ENCODE data around the gene HERC5.
A peak's percentile ranks its signal among the peaks of the same experiment; 100 is the strongest.
"Not testable (repeated sequence)": the region's sequence is repeated elsewhere in the genome, so short reads cannot be mapped to it uniquely, and the experiment has no call there.

Gene HERC5

GRCh38 chr4:88516746-88517145 lies 59.8 kb downstream of the HERC5 start:
- DNase-seq (ENCODE audit: extremely low spot score, insufficient read length, low read depth) (no peak), FAIRE-seq (no peak)

- FAIRE-seq (no peak), DNase-seq (ENCODE audit: extremely low spot score, insufficient read length, low read depth) (no peak)
These were observed 60.9 kb downstream of the HERC5 start for GRCh38 chr4:88517825-88518224.

- DNase-seq (ENCODE audit: extremely low spot score, insufficient read length, low read depth) (no peak), FAIRE-seq (no peak)
These were observed 62.0 kb downstream of the HERC5 start for GRCh38 chr4:88518911-88519310.

GRCh38 chr4:88522702-88523324 lies 65.9 kb downstream of the HERC5 start:
- no peak for DNase-seq (ENCODE audit: extremely low spot score, insufficient read length, low read depth)
- FAIRE-seq, result peak; percentile 55

- FAIRE-seq, result peak; percentile 86
- peak; percentile 68 for DNase-seq (ENCODE audit: extremely low spot score, insufficient read length, low read depth)
These were observed 66.6 kb downstream of the HERC5 start, which contains the start of gene PYURF for GRCh38 chr4:88523325-88524129. TSS of gene PYURF (minus strand) at chr4:88523776. CDS start at chr4:88523700, 76 bp downstream.

GRCh38 chr4:88524171-88524570 lies 67.3 kb downstream of the HERC5 start:
- DNase-seq (ENCODE audit: extremely low spot score, insufficient read length, low read depth) (no peak), FAIRE-seq (no peak)

GRCh38 chr4:88526221-88526815 lies 69.4 kb downstream of the HERC5 start:
- FAIRE-seq (peak; percentile 50), DNase-seq (ENCODE audit: extremely low spot score, insufficient read length, low read depth) (no peak)

- FAIRE-seq, result peak; percentile 36
These were observed 70.9 kb downstream of the HERC5 start for GRCh38 chr4:88527787-88528186.

GRCh38 chr4:88528861-88529260 lies 71.9 kb downstream of the HERC5 start:
- FAIRE-seq, result no peak

More at GRCh38 chr4:88527787-88528186, 70.9 kb downstream of the HERC5 start:
- DNase-seq (ENCODE audit: extremely low spot score, insufficient read length, low read depth), result peak; percentile 26

GRCh38 chr4:88531549-88531948 lies 74.6 kb downstream of the HERC5 start:
- DNase-seq (ENCODE audit: extremely low spot score, insufficient read length, low read depth) (no peak), FAIRE-seq (no peak)

More at GRCh38 chr4:88528861-88529260, 71.9 kb downstream of the HERC5 start:
- no peak for DNase-seq (ENCODE audit: extremely low spot score, insufficient read length, low read depth)

GRCh38 chr4:88533088-88533790 lies 76.3 kb downstream of the HERC5 start:
- DNase-seq (ENCODE audit: extremely low spot score, insufficient read length, low read depth) (no peak), FAIRE-seq (no peak)

GRCh38 chr4:88533937-88534750 lies 77.2 kb downstream of the HERC5 start:
- DNase-seq (ENCODE audit: extremely low spot score, insufficient read length, low read depth), result no peak
- no peak for FAIRE-seq

- no peak for FAIRE-seq
- DNase-seq (ENCODE audit: extremely low spot score, insufficient read length, low read depth), result no peak
These were observed 78.3 kb downstream of the HERC5 start for GRCh38 chr4:88535090-88535755.

GRCh38 chr4:88537709-88538108 lies 80.8 kb downstream of the HERC5 start:
- DNase-seq (ENCODE audit: extremely low spot score, insufficient read length, low read depth), result no peak

GRCh38 chr4:88539322-88540068 lies 82.6 kb downstream of the HERC5 start:
- FAIRE-seq, result peak; percentile 62
- DNase-seq (ENCODE audit: extremely low spot score, insufficient read length, low read depth), result not testable (repeated sequence)

More at GRCh38 chr4:88537709-88538108, 80.8 kb downstream of the HERC5 start:
- FAIRE-seq, result no peak

GRCh38 chr4:88549815-88550214 lies 92.9 kb downstream of the HERC5 start:
- DNase-seq (ENCODE audit: extremely low spot score, insufficient read length, low read depth) (no peak), FAIRE-seq (no peak)

All from GM18507 (cell line).